WTC11 (cell line): ENCODE data around the gene BCAS3.

Experiments used
- ZNF219 ChIP-seq: sonication (generic); formaldehyde crosslinking; IDR thresholded peaks from 2 replicates; pipeline ENCODE4 v1.8.0; 2023; ENCODE audit warnings: missing genetic modification reagents, mild to moderate bottlenecking, borderline replicate concordance
- TF ChIP-seq, protein P1 (sequence below): fragments of 200-600 bp; IDR thresholded peaks from 2 replicates; pipeline ENCODE4 v1.8.0; 2022; ENCODE audit warnings: antibody characterized with exemption
- TF ChIP-seq, protein P2 (sequence below): sonication (generic); formaldehyde crosslinking; IDR thresholded peaks from 2 replicates; pipeline ENCODE4 v1.8.0; 2022; ENCODE audit warnings: missing genetic modification reagents

DNA sequence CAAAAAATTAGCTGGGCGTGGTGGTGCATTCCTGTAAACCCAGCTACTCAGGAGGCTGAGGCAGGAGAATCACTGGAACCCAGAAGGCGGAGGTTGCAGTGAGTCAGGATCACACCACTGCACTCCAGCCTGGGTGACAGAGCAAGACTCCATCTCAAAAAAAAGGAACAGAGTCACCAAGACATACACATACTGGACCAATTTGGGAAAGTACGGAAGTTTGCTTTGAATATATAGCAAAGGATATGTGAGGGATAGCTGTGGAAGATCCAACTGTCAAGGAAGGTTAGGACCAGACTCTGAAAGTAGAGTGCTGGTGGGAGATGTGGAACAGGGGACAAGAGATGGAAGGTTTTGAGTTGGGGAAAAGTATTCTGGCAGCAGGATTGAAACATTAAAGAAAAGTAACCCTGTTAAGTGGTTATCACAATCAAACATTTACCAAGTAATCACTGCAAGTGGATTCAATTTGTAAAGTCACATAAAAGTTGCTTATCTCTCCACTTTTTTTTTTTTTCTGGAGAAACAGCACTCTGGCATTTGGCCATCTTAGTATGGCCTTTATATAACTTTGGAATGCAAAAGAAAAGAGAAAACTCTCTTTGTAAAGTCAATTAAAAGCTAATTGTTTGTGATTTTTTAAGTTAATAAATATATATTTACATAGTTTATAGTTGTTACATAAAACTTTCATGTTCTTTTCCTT is 462.6 kb downstream of the BCAS3 start:
- TF ChIP-seq, protein P1, sequence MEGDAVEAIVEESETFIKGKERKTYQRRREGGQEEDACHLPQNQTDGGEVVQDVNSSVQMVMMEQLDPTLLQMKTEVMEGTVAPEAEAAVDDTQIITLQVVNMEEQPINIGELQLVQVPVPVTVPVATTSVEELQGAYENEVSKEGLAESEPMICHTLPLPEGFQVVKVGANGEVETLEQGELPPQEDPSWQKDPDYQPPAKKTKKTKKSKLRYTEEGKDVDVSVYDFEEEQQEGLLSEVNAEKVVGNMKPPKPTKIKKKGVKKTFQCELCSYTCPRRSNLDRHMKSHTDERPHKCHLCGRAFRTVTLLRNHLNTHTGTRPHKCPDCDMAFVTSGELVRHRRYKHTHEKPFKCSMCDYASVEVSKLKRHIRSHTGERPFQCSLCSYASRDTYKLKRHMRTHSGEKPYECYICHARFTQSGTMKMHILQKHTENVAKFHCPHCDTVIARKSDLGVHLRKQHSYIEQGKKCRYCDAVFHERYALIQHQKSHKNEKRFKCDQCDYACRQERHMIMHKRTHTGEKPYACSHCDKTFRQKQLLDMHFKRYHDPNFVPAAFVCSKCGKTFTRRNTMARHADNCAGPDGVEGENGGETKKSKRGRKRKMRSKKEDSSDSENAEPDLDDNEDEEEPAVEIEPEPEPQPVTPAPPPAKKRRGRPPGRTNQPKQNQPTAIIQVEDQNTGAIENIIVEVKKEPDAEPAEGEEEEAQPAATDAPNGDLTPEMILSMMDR = no peak
- TF ChIP-seq ZNF219 (CRISPR knock-in tag) = no peak
- TF ChIP-seq, protein P2, sequence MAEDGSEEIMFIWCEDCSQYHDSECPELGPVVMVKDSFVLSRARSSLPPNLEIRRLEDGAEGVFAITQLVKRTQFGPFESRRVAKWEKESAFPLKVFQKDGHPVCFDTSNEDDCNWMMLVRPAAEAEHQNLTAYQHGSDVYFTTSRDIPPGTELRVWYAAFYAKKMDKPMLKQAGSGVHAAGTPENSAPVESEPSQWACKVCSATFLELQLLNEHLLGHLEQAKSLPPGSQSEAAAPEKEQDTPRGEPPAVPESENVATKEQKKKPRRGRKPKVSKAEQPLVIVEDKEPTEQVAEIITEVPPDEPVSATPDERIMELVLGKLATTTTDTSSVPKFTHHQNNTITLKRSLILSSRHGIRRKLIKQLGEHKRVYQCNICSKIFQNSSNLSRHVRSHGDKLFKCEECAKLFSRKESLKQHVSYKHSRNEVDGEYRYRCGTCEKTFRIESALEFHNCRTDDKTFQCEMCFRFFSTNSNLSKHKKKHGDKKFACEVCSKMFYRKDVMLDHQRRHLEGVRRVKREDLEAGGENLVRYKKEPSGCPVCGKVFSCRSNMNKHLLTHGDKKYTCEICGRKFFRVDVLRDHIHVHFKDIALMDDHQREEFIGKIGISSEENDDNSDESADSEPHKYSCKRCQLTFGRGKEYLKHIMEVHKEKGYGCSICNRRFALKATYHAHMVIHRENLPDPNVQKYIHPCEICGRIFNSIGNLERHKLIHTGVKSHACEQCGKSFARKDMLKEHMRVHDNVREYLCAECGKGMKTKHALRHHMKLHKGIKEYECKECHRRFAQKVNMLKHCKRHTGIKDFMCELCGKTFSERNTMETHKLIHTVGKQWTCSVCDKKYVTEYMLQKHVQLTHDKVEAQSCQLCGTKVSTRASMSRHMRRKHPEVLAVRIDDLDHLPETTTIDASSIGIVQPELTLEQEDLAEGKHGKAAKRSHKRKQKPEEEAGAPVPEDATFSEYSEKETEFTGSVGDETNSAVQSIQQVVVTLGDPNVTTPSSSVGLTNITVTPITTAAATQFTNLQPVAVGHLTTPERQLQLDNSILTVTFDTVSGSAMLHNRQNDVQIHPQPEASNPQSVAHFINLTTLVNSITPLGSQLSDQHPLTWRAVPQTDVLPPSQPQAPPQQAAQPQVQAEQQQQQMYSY = no peak
